Medulla oblongata (tissue), 1 donor: ENCODE data around the gene ZNF17.

Source experiments
- DNase-seq: peaks from one replicate; pipeline ENCODE4 v3.0.0-alpha.2; 2015; ENCODE audit errors: extremely low spot score

The ZNF17 gene

GRCh38 chr19:57434386-57435061 lies 23.6 kb downstream of the ZNF17 start:
- DNase-seq, result no peak

- peak; percentile 99 for DNase-seq
Observed at GRCh38 chr19:57435062-57435978, 24.4 kb downstream of the ZNF17 start, which contains the start of gene ZNF749. Gene ZNF749 (plus strand): TSS chr19:57435325. CDS start chr19:57435579, 254 bp downstream.

- DNase-seq, result no peak
Observed at GRCh38 chr19:57436417-57436816, 25.5 kb downstream of the ZNF17 start.

- no peak for DNase-seq
Observed at GRCh38 chr19:57437931-57438330, 27.0 kb downstream of the ZNF17 start.

- no peak for DNase-seq
Observed at GRCh38 chr19:57438925-57439324, 28.0 kb downstream of the ZNF17 start.

- DNase-seq, result no peak
Observed at GRCh38 chr19:57441979-57442752, 31.2 kb downstream of the ZNF17 start.

GRCh38 chr19:57443121-57443696 lies 32.2 kb downstream of the ZNF17 start:
- DNase-seq, result no peak

- no peak for DNase-seq
Observed at GRCh38 chr19:57452307-57452706, 41.3 kb downstream of the ZNF17 start.

- DNase-seq, result no peak
Observed at GRCh38 chr19:57465680-57466381, 54.9 kb downstream of the ZNF17 start.

- DNase-seq, result no peak
Observed at GRCh38 chr19:57466489-57466888, 55.5 kb downstream of the ZNF17 start.
